Esophagus muscularis mucosa (tissue), 3 donors: ENCODE results near the gene KLF15.

ENCODE experiments used
- CTCF ChIP-seq, 3 experiments: fragments of 200-600 bp in 2 of 3; fragments of 450-650 bp in 1 of 3; sonication (generic) in 2 of 3; IDR thresholded peaks; one replicate each; pipeline ENCODE4 v1.5.1; 2017 to 2019; ENCODE audit warnings: antibody characterized with exemption in 3 of 3, mild to moderate bottlenecking in 2 of 3, moderate library complexity in 1 of 3
- POLR2A ChIP-seq: fragments of 450-650 bp; IDR thresholded peaks from one replicate; pipeline ENCODE4 v1.6.1; 2017; ENCODE audit warnings: antibody characterized with exemption, moderate library complexity, mild to moderate bottlenecking, low read depth
- POLR2AphosphoS5 ChIP-seq, 2 donors: sonication (generic); formaldehyde crosslinking; IDR thresholded peaks; one replicate each; pipeline ENCODE4 v1.6.1; 2017; ENCODE audit warnings: antibody characterized with exemption in 2 of 2

GRCh38 chr3:126369490-126369889, 12.3 kb upstream of the KLF15 start:
- no peak for TF ChIP-seq CTCF (IDR thresholded peaks at IDR 0.05)
- no peak for TF ChIP-seq POLR2AphosphoS5 (IDR thresholded peaks at IDR 0.05)
- TF ChIP-seq POLR2A: no peak
